Skin epidermis (tissue), 12 donors: ENCODE measurements around the gene ARHGEF7.
A peak's percentile ranks its signal among the peaks of the same experiment; 100 is the strongest.
"Not testable (repeated sequence)": the region's sequence is repeated elsewhere in the genome, so short reads cannot be mapped to it uniquely, and the experiment has no call there.

Source experiments
- H3K27ac ChIP-seq, 21 experiments: fragments of 200-600 bp; sonication (generic) in 11 of 21; one replicate each; pipeline ENCODE4 v1.5.0; 2020; ENCODE audit warnings: mild to moderate bottlenecking in 3 of 21, inconsistent platforms in 2 of 21, moderate library complexity in 2 of 21
- H3K4me3 ChIP-seq, 7 experiments: fragments of 200-600 bp; sonication (generic) in 2 of 7; one replicate each; pipeline ENCODE4 v1.5.0; 2020; ENCODE audit warnings: inconsistent platforms in 2 of 7, mild to moderate bottlenecking in 2 of 7, moderate library complexity in 1 of 7

The ARHGEF7 gene

DNA sequence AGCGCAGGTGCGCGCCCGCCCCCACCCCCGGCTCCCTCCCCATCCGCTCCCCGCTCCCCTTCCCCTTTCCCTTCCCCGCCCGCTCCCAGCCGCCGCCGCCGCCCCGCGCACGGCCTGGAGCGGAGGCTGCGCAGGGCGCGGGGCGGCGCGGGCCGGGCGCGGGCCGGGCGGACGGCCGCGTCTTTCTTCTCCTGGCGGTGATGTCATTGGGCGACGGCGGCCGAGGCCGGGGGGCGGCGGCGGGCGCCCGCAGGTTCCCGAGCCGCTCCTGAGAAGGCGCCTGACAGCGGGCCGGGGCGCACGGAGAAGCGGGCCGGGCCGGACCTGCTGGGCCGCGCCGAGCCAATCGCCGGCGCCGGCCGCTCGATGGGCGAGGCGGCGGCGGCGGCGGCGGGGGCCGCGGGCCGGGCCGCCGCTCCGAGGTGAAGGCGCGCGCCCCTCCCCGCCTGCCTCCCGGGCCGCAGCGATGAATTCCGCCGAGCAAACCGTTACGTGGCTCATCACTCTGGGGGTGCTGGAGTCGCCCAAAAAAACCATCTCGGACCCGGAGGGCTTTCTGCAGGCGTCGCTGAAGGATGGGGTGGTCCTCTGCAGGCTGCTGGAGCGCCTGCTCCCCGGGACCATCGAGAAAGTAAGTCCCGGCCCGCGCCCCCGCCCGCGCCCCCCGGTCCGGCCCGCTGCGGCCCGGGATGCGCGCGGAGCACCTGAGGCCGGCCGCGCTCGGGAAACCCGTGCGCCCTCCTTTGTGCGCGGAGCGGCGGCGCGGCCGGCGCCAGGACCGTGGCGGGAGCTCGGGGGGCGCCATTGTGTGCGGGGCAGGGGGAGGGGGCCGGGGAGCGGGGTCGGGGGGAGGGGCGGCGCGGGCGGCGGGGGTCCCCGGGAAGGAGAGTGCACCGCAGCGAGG lies at the start of gene ARHGEF7:
Gene ARHGEF7, plus strand, starts transcription at position 250 of the 904 bp plus-strand sequence. Its CDS starts 217 bp downstream, at position 467.
- Histone ChIP-seq H3K27ac (peak within 1 kb of the TSS in 20 of 21 experiments; percentile 46 to 92 (median 69)), H3K4me3 (peak within 1 kb of the TSS; percentile 29 to 51 (median 44))

DNA sequence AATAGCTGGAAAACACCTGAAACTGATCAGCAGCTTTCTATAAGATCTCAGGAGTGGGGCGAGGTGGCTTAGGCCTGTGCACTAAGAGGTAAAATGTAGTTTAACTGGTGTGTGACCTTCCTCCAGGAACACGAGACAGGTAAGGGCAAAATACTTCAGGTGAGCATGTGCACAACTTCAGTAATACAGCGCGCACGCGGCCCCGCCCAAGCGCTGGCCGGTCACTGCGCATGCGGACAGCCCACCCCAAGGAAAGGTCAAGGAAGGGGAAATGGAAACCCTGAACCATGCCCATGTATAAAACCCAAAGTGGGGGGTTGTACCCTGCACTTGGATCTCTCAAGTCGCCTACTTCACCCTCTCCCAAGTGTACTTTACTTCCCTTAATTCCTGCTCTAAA lies 49.4 kb upstream of the ARHGEF7 start:
- Histone ChIP-seq H3K4me3 (no peak overlapping the region), H3K27ac (no peak overlapping the region)

- Histone ChIP-seq H3K27ac (no peak overlapping the region), H3K4me3 (peak overlapping the region in 1 of 7 experiments; percentile 54)
These were observed 48.6 kb upstream of the ARHGEF7 start for GRCh38 chr13:111066544-111066943.

DNA sequence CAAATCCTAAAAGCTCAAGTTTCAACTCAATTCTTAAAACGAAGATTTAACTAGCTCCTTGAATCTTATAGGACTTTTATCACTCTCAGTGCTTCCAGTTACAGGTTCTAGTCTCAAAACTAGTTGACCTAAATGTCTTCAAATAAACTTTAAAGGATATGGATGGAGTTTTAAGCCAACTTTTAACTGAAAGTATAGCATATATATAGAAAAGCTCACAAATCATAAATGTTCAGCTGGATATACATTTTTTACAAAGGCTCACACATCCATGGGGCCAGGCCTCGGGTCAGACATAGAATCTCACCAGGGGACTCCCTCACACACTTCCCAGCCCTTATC lies 47.1 kb upstream of the ARHGEF7 start:
- no peak overlapping the region for H3K27ac ChIP-seq
- peak overlapping the region in 2 of 7 experiments; percentile 37 to 54 for H3K4me3 ChIP-seq

GRCh38 chr13:111071120-111071519 lies 44.0 kb upstream of the ARHGEF7 start:
- not testable (repeated sequence) for H3K27ac ChIP-seq, H3K4me3 ChIP-seq

DNA sequence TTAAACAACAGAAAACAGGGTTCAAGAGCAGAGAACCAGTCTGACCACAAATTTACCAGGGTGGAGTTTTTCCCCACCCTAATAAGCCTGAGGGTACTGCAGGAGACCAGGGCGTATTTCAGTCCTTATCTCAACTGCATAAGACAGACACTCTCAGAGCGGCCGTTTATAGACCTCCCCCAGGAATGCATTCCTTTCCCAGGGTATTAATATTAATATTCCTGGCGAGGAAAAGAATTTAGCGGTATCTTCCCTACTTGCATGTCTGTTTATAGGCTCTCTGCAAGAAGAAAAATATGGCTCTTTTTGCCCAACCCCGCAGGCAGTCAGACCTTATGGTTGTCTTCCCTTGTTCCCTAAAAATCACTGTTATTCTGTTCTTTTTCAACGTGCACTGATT lies 43.6 kb upstream of the ARHGEF7 start:
- H3K4me3 ChIP-seq: not testable (repeated sequence)

DNA sequence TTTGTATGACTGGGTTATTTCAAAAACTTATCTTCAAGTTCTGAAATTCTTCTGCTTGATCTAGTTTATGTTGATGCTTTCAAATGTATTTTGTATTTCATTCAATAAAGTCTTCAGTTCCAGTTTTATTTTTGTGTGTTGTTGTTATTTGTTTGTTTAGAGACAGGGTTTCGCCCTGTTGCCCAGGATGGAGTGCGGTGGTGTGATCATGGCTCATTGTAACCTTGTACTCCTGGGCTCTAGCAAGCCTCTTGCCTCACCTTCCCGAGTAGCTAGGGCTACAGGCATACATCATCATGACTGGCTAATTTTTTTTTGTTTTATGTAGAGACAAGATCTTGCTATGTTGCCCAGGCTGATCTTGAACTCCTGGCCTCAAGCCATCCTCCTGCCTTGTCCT lies 40.3 kb upstream of the ARHGEF7 start:
- no peak overlapping the region for H3K27ac ChIP-seq
- no peak overlapping the region for H3K4me3 ChIP-seq

More for the DNA sequence above, 43.6 kb upstream of the ARHGEF7 start:
- H3K27ac ChIP-seq: not testable (repeated sequence)

DNA sequence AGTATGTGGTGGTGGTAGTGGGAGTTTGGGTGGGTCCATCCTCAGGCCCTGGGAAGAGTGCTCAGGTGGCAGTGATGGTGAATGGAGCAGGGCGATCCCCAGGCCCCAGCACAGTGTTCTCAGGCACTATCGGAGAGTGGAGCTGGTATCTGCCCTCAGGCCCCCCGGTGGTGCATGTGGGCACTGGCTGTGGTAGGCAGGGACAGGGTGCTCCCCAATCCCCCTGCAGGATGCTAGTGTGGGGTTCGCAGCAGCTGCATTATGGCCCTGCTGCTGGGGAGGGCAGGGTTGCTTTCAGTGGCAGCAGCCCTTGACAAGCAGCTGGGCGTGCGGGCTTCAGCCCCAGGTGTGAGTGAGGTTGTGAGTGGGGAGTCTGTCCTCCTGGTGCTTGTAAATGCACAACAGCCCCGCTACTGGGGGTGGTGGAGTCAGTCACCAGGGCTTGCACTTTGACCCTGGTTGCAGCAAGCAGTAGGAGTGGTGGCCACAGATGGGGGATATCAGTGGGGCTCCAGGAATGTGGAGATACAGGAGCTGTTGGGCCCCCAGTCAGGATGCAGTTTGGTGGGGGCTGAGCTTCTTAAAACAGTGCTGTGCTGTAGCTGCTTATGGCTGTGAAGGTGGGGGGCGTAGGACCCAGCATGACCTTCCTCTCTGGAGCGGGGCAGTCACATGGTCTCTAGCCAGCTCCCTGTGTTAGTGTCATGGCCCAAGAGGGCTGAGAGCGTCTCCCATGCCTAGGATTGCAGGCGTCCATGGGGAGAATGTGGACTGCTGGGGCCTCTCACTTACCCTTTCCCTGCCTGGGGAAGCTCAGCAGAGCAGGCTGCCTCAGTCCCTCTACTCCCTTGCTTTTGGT lies 38.7 kb upstream of the ARHGEF7 start:
- Histone ChIP-seq H3K4me3 (no peak overlapping the region), H3K27ac (no peak overlapping the region)

GRCh38 chr13:111079375-111079774 lies 35.7 kb upstream of the ARHGEF7 start:
- H3K4me3 ChIP-seq: no peak overlapping the region
- H3K27ac ChIP-seq: no peak overlapping the region

DNA sequence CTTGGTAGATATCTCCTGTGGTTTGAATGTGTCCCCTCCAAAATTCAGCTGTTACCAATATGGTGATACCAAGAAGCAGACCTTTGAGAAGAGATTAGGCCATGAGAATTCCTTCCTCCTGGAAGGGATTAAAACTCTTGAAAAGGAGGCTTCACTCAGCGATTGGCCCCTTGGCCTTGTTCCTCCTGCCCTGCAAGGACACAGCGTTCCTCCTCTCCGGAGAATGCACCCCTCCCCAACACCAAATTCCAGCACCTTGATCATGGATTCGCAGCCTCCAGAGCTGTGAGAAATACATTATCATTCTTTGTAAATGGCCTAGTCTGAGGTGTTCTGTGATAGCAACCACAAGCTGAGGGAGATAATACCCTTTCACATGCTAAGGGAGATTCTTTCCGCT lies 34.5 kb upstream of the ARHGEF7 start:
- no peak overlapping the region for H3K4me3 ChIP-seq
- H3K27ac ChIP-seq: no peak overlapping the region

- H3K27ac ChIP-seq: no peak overlapping the region
- no peak overlapping the region for H3K4me3 ChIP-seq
These were observed 32.9 kb upstream of the ARHGEF7 start for GRCh38 chr13:111082240-111082639.

GRCh38 chr13:111082769-111083168 lies 32.3 kb upstream of the ARHGEF7 start:
- not testable (repeated sequence) for H3K27ac ChIP-seq, H3K4me3 ChIP-seq

- H3K27ac ChIP-seq, H3K4me3 ChIP-seq: not testable (repeated sequence)
These were observed 31.4 kb upstream of the ARHGEF7 start for GRCh38 chr13:111083693-111084092.

GRCh38 chr13:111090169-111090568 lies 24.9 kb upstream of the ARHGEF7 start:
- Histone ChIP-seq H3K4me3 (no peak overlapping the region), H3K27ac (no peak overlapping the region)

DNA sequence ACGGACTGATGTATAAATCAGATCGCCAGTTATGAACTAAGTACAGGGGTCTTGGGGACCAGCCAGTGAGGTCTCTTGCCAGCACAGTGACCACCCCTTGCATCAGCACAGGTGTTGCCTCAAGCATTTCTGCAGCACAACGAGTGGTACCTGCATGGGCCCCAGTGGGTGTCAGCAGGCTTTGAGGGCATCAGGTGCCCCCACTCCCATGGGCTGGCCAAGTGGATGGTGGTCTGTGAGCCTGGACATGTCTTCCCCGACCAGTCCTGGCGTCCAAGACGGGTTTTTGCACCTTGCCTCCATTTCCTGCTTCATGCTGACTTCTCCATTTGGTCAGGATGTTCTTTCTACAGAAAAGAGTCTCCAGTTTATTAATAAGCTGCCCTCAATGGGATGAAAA lies 22.4 kb upstream of the ARHGEF7 start:
- no peak overlapping the region for H3K4me3 ChIP-seq
- no peak overlapping the region for H3K27ac ChIP-seq

DNA sequence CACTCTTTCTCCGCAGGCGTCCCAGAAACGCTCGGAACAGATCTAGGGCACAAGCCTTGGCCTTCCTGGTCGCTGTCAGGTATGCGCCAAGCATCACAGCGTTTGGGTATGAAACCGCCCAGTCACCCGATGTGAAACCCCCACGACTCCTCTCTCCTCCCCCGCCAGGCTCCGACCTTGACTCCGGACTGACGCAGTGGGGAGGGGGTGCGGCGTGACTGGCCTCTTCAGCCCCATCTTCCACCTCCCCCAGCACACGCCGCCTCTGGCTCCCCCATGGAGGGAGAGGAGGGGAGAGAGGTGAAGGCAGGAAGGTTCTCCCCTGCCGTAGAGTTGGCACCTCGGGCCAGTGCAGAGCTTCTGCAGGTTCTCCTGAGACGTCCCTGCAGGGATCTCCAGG lies 22.0 kb upstream of the ARHGEF7 start:
- H3K27ac ChIP-seq: no peak overlapping the region
- no peak overlapping the region for H3K4me3 ChIP-seq

- H3K4me3 ChIP-seq: no peak overlapping the region
- H3K27ac ChIP-seq: no peak overlapping the region
These were observed 21.5 kb upstream of the ARHGEF7 start for GRCh38 chr13:111093634-111094033.

- no peak overlapping the region for H3K4me3 ChIP-seq
- H3K27ac ChIP-seq: no peak overlapping the region
These were observed 19.9 kb upstream of the ARHGEF7 start for GRCh38 chr13:111095031-111095840.

DNA sequence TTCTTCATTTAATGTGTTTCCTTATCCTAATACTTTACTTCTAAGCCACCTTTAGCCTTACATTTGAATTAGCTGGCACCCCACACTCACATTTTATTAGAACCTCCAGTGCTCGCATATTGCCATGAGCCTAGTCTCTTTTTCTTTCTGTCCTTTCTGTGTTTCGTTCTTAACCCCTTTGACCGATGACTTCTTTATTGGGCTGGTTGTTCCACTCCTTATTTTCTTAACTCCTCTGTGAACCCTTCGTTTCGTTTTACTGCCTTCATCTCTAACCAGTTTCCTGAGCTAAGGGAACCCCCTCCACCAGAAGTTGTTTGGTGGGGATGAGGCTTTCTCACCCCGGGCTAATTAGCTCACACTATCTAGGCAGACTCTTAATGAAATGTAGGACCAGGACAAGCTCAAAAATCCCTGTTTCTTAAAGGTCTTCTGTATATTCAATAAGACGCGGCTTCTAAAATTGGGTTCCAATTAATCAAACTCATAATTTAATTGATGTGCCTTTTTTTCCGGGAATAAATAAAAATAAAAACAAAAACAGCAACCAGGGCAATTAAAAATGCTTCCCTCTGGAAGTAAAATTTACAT lies 19.1 kb upstream of the ARHGEF7 start:
- H3K27ac ChIP-seq: no peak overlapping the region
- no peak overlapping the region for H3K4me3 ChIP-seq

GRCh38 chr13:111099290-111099689 lies 15.8 kb upstream of the ARHGEF7 start:
- H3K27ac ChIP-seq: no peak overlapping the region
- H3K4me3 ChIP-seq: no peak overlapping the region
